BE2C (cell line): ENCODE results near the gene SPI1.

Source experiments
- DNase-seq: peaks from one replicate; pipeline ENCODE4 v3.0.0-alpha.2; 2020
- H3K27me3 ChIP-seq: fragments of 250-450 bp; sonication (Bioruptor Pico); 2 replicates; pipeline ENCODE4 v1.5.1; 2020; ENCODE audit warnings: mild to moderate bottlenecking
- H3K36me3 ChIP-seq: fragments of 250-450 bp; sonication (Bioruptor Pico); 2 replicates; pipeline ENCODE4 v1.5.1; 2020; ENCODE audit warnings: mild to moderate bottlenecking
- H3K4me1 ChIP-seq: fragments of 250-450 bp; sonication (Bioruptor Pico); 2 replicates; pipeline ENCODE4 v1.5.1; 2020
- H3K4me3 ChIP-seq: 2 replicates; pipeline ENCODE4 v1.5.1; 2011; ENCODE audit warnings: low read depth, low read length
- H3K9me3 ChIP-seq: fragments of 250-450 bp; sonication (Bioruptor Pico); 2 replicates; pipeline ENCODE4 v1.5.1; 2020
- TF ChIP-seq, protein P1 (sequence below): IDR thresholded peaks from 2 replicates; pipeline ENCODE4 v1.5.1; 2012; ENCODE audit warnings: mild to moderate bottlenecking, low read depth, low read length

SPI1 gene

DNA sequence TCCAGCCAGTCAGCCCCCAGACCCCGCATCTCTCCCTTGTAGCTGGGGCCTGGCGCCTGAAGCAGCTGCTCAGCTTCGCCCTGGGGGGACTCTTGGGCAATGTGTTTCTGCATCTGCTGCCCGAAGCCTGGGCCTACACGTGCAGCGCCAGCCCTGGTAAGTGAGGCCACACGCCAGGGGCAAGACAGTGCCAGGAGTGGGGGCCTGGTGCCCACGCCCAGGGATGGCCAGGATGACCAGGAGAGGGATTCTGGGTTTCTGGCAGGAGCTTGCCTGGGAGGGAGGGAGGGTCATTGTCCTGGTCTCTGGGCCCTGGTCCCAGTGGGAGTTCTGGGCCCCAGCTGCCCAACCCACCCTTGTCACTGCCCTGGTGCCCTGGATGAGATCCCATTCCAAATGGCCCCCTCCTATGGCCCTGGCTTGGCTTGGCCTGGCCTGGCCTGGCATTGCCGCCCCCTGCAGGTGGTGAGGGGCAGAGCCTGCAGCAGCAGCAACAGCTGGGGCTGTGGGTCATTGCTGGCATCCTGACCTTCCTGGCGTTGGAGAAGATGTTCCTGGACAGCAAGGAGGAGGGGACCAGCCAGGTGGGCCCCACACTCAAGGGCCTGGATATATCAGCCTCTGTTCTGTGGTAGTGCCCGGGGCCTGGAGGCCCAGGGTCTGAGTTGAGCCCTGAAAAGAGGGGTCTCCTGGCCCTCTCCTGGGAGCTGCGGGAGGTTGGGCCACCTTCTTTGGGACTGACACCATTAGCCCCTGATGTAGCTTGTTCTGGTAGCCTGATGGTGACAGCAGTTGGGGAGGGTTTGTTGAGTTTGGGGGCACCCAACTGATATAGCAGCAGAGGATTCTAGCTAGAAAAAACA, 33.8 kb upstream of the SPI1 start:
- Histone ChIP-seq H3K36me3 (peaks cover 2% of the 10 kb centered on the region; the same call in 1 of the 2 replicates), H3K27me3 (no peaks in the 10 kb centered on the region), H3K4me3 (no peak overlapping the region), H3K4me1 (no peaks in the 10 kb centered on the region), H3K9me3 (no peaks in the 10 kb centered on the region)
- TF ChIP-seq, protein P1, sequence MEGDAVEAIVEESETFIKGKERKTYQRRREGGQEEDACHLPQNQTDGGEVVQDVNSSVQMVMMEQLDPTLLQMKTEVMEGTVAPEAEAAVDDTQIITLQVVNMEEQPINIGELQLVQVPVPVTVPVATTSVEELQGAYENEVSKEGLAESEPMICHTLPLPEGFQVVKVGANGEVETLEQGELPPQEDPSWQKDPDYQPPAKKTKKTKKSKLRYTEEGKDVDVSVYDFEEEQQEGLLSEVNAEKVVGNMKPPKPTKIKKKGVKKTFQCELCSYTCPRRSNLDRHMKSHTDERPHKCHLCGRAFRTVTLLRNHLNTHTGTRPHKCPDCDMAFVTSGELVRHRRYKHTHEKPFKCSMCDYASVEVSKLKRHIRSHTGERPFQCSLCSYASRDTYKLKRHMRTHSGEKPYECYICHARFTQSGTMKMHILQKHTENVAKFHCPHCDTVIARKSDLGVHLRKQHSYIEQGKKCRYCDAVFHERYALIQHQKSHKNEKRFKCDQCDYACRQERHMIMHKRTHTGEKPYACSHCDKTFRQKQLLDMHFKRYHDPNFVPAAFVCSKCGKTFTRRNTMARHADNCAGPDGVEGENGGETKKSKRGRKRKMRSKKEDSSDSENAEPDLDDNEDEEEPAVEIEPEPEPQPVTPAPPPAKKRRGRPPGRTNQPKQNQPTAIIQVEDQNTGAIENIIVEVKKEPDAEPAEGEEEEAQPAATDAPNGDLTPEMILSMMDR: peak; percentile 54
- DNase-seq: peak; percentile 65

DNA sequence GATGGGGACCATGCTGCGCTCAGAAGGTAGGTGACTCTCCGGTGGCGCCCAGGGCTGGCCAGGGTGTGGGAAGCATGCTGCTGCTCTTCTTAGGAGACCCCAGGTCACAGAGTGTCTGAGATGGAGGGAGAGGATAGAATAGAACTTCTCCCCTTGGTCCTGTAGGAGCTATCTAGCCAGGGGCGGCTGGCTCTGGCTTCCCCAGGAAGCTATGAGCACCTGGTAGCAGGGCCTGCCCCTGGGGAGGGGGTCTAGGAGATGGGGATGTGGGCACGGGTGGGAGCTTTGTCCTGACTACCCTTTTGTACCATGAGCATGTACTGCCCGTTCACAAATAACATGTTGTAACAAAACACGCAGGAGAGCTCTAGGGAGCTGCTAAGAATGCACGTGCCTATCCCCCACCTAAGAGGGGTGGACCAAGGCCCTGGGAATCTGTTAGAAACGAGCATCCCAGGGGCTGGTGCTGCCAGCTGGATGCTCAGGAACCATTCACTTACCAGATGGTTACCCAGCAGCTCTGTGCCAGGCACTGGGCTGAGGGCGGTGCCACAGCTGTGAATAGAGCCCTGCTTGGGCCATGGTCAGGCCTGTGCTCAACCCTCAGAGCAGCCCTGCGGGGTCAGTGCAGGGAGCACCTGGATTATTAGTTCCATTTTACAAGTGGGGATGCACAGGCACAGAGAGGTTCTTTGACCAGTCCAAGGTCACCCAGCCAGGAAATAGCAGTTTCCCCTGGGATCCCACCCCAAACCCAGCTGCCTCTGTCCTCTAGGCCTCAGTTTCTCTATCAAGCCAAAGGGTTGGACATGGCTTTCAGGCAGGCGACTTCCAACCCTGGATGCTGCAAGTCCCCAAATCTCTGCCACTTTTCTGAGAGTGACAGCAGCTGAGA, 32.3 kb upstream of the SPI1 start:
- Histone ChIP-seq H3K4me1 (no peaks in the 10 kb centered on the region), H3K36me3 (peaks cover 2% of the 10 kb centered on the region; the same call in 1 of the 2 replicates), H3K27me3 (no peaks in the 10 kb centered on the region), H3K9me3 (no peaks in the 10 kb centered on the region), H3K4me3 (no peak overlapping the region)
- TF ChIP-seq, protein P1: no peak
- DNase-seq: no peak

- H3K27me3 ChIP-seq: no peaks in the 10 kb centered on the region
- H3K9me3 ChIP-seq: no peaks in the 10 kb centered on the region
- TF ChIP-seq, protein P1: no peak
- no peaks in the 10 kb centered on the region for H3K4me1 ChIP-seq
- peaks cover 2% of the 10 kb centered on the region; the same call in 1 of the 2 replicates for H3K36me3 ChIP-seq
- peak overlapping the region; percentile 74 for H3K4me3 ChIP-seq
- DNase-seq: no peak
Measured at GRCh38 chr11:47409440-47410369, 31.4 kb upstream of the SPI1 start.

DNA sequence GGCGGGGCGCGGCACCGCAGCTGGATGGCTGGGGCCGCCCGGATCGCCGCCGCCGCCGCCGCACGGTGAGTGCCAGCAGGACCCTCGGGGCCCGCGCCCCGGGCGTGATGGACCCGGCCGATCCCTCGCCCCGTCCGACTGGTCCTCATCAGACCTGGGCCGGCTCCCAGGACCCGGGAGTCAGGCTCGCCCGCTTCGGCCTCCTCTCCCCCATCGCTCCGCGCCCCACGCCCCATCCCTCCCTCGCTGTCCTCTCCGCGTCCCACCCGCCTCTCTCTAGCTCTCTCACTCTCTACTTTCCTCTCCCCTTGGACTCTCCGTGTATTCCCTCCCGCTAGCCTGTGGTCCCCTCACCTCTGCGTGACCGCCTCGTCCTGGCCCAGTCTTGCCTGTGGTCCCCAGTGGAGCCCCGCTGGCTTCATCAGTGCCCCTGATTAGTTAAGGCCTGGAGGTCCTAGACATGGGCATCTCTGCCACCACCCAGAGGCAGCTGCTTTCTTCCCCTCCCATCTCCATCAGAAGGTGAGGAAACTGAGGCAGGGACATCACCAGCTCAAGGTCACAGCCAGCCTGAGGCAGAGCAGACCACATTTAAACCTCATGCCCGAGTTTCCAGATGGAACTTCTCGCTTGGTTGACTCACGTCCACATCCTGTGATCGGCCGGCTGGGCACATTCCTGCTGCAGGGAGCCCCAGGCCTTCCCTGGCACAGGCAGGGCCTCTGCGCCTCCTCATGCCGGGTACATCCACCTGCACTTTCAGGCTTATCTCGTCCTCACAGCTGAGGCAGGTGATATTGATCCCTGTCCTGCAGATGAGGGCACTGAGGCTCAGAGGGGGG, 30.5 kb upstream of the SPI1 start:
- Histone ChIP-seq H3K36me3 (peaks cover 2% of the 10 kb centered on the region; the same call in 1 of the 2 replicates), H3K4me3 (peak overlapping the region; percentile 74), H3K9me3 (no peaks in the 10 kb centered on the region), H3K4me1 (no peaks in the 10 kb centered on the region), H3K27me3 (no peaks in the 10 kb centered on the region)
- peak; percentile 67 for DNase-seq
- TF ChIP-seq, protein P1: no peak
